Upper lobe of left lung (tissue), 6 donors: ENCODE measurements around the gene RNF150. TPM values are rescaled to one million over a fixed set of nuclear protein-coding genes. Genes with fewer than 3 reads are reported as not detected.
A peak's percentile ranks its signal among the peaks of the same experiment; 100 is the strongest.

Experiments
- ATAC-seq, 2 donors: fragments of 200-7000 bp; cut with Tn5 transposase; one replicate each; pipeline ENCODE4 v1.9.1; 2022; ENCODE audit warnings: mild to moderate bottlenecking in 2 of 2, moderate library complexity in 2 of 2; ENCODE audit not compliant: low FRiP score in 2 of 2
- DNase-seq, 2 donors: peaks; one replicate each; pipeline ENCODE4 v3.0.0-alpha.2; 2019 to 2020
- H3K27ac ChIP-seq, 4 donors: fragments of 200-600 bp; sonication (generic); one replicate each; pipeline ENCODE4 v1.5.1; 2016 to 2019
- H3K27me3 ChIP-seq, 4 donors: fragments of 200-600 bp; sonication (generic); one replicate each; pipeline ENCODE4 v1.5.1; 2017 to 2019
- H3K36me3 ChIP-seq, 4 donors: fragments of 200-600 bp; sonication (generic); one replicate each; pipeline ENCODE4 v1.5.1; 2016 to 2019
- H3K4me1 ChIP-seq, 4 donors: fragments of 200-600 bp; sonication (generic); one replicate each; pipeline ENCODE4 v1.5.1; 2018 to 2019
- H3K4me3 ChIP-seq, 4 donors: fragments of 200-600 bp; sonication (generic); one replicate each; pipeline ENCODE4 v1.5.1; 2017 to 2019; ENCODE audit warnings: mild to moderate bottlenecking in 2 of 4, moderate library complexity in 1 of 4
- H3K9me3 ChIP-seq, 4 donors: fragments of 200-600 bp; sonication (generic); one replicate each; pipeline ENCODE4 v1.5.1; 2018 to 2019
- EP300 ChIP-seq, 4 donors: sonication (generic); formaldehyde crosslinking; IDR thresholded peaks; one replicate each; pipeline ENCODE4 v1.5.1; 2017; ENCODE audit warnings: antibody characterized with exemption in 4 of 4, control low read depth in 2 of 4
- POLR2A ChIP-seq, 4 donors: fragments of 450-650 bp; IDR thresholded peaks; one replicate each; pipeline ENCODE4 v1.5.1; 2016 to 2017; ENCODE audit warnings: antibody characterized with exemption in 4 of 4, mild to moderate bottlenecking in 2 of 4
- POLR2AphosphoS5 ChIP-seq, 2 donors: sonication (generic); formaldehyde crosslinking; IDR thresholded peaks; one replicate each; pipeline ENCODE4 v1.5.1; 2017; ENCODE audit warnings: antibody characterized with exemption in 2 of 2
- WGBS, 2 donors: methylation state at CpG; one replicate each; pipeline ENCODE4 v1.1.5; 2017 to 2018; 5-methylcytosine and 5-hydroxymethylcytosine counted together
- total RNA-seq, 6 donors: library from RNA; depleted of rRNA in 4 of 6; stranded (reverse); fragments of >200 nt in 4 of 6; gene quantifications; one replicate each; pipeline versions ENCODE4 v1.1.0 to v1.2.1, GENCODE V29; 2016 to 2021
- TF ChIP-seq, protein P1 (sequence below), 6 experiments: fragments of 450-650 bp in 4 of 6; fragments of 200-600 bp in 2 of 6; sonication (generic) in 2 of 6; IDR thresholded peaks; one replicate each; pipeline ENCODE4 v1.5.1; 2016 to 2019; ENCODE audit warnings: antibody characterized with exemption in 6 of 6
- donor health status: DM: no; HTN: no; CAD: no; lungs with moderate emphysema.
- donor health status: DM: no; HTN: yes; CAD: no; lungs with severe emphysema.

The RNF150 gene
- total RNA-seq, 6 donors from 2014 or later = 0.46 to 2.1 (median 1.4) TPM

DNA sequence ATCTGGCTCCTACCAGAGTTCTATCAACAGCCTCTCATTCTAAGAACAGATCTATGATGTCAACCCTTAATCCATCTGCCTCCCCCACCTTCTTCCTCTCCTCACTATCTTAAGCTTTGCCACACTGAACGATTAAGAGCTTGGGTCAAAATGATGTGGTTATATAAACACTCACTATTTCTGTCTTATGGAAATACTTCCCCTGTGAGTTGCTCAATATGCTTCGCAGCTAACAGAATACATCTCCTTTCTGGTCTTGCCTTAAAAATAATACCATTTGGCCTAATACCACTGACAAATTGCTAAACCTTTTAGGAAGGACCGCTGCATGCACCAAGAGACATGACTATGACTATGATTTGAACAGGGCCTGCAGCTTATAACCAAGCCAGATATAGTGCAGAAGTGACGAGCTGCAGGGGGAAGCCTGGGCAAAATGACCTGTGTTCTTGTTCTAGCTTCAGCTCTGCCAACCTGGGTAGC, 130.9 kb downstream of the RNF150 start:
- ATAC-seq (peak in 1 of 2 donors; percentile 16), DNase-seq (no peak)
- H3K9me3 ChIP-seq = no peaks in the 10 kb centered on the region
- WGBS, 2 donors = 30 to 41% methylated on average over 4 of the region's 4 CpGs
- H3K4me3 ChIP-seq = no peak overlapping the region
- no peaks in the 10 kb centered on the region for H3K36me3 ChIP-seq
- TF ChIP-seq POLR2A (IDR thresholded peaks at IDR 0.05) (no peak), EP300 (IDR thresholded peaks at IDR 0.05) (no peak), POLR2AphosphoS5 (IDR thresholded peaks at IDR 0.05) (no peak)
- TF ChIP-seq, protein P1, sequence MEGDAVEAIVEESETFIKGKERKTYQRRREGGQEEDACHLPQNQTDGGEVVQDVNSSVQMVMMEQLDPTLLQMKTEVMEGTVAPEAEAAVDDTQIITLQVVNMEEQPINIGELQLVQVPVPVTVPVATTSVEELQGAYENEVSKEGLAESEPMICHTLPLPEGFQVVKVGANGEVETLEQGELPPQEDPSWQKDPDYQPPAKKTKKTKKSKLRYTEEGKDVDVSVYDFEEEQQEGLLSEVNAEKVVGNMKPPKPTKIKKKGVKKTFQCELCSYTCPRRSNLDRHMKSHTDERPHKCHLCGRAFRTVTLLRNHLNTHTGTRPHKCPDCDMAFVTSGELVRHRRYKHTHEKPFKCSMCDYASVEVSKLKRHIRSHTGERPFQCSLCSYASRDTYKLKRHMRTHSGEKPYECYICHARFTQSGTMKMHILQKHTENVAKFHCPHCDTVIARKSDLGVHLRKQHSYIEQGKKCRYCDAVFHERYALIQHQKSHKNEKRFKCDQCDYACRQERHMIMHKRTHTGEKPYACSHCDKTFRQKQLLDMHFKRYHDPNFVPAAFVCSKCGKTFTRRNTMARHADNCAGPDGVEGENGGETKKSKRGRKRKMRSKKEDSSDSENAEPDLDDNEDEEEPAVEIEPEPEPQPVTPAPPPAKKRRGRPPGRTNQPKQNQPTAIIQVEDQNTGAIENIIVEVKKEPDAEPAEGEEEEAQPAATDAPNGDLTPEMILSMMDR (IDR thresholded peaks at IDR 0.05) = no peak
- no peaks in the 10 kb centered on the region for H3K27me3 ChIP-seq
- H3K27ac ChIP-seq = no peak overlapping the region
- H3K4me1 ChIP-seq = peaks cover 0 to 10% (median 3%) of the 10 kb centered on the region in 4 donors

DNA sequence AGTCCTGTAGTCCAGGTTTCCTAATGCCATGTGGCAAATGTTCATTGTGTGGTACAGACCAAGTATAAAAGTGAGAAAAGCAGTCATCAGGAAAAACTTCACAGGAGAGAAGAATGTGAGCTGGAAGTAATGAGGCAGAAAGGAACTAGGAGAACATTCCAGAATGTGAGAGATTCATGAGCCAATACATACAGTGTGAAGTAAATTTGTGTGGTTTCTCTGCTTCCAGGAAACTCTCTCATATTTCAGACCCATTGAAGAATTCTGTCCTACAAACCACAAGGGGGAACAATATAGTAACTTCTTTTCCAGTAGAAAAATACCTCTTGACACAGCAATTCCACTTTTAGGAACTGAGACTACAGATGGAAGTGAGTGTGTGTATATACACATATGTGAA, 136.5 kb downstream of the RNF150 start:
- Histone ChIP-seq H3K9me3 (no peaks in the 10 kb centered on the region), H3K4me1 (no peaks in the 10 kb centered on the region), H3K36me3 (no peaks in the 10 kb centered on the region), H3K27ac (no peak overlapping the region), H3K4me3 (no peak overlapping the region), H3K27me3 (no peaks in the 10 kb centered on the region)
- DNase-seq = no peak
- ATAC-seq = no peak
- TF ChIP-seq POLR2AphosphoS5 (IDR thresholded peaks at IDR 0.05) = no peak
- TF ChIP-seq POLR2A (IDR thresholded peaks at IDR 0.05) = no peak
- TF ChIP-seq EP300 (IDR thresholded peaks at IDR 0.05) = no peak
- TF ChIP-seq, protein P1 (IDR thresholded peaks at IDR 0.05) = no peak

DNA sequence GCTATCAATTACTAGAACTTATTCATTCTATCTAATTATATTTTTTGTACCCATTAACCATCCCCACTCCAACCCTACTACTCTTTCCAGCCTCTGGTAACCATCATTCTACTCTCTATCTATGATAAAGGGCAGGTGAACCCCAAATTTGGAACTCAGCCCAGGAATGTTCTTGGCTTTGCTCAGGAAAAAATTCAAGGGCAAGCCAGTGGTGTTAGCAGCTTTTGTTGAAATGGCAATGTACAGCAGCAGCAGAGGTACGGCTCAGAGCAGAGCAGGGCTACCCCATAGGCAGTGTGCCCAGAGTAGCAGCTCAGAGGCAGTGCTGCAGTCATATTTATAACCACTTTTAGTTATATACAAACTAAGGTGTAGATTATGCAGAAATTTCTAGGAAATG, 138.2 kb downstream of the RNF150 start:
- Histone ChIP-seq H3K9me3 (no peaks in the 10 kb centered on the region), H3K4me3 (no peak overlapping the region), H3K27me3 (no peaks in the 10 kb centered on the region), H3K27ac (no peak overlapping the region), H3K4me1 (no peaks in the 10 kb centered on the region), H3K36me3 (no peaks in the 10 kb centered on the region)
- TF ChIP-seq EP300 (IDR thresholded peaks at IDR 0.05) (no peak), POLR2A (IDR thresholded peaks at IDR 0.05) (no peak), POLR2AphosphoS5 (IDR thresholded peaks at IDR 0.05) (no peak)
- TF ChIP-seq, protein P1 (IDR thresholded peaks at IDR 0.05) = no peak
- WGBS, 2 donors = 56 to 78% methylated on average over 1 of the region's 1 CpG
- ATAC-seq (no peak), DNase-seq (no peak)

DNA sequence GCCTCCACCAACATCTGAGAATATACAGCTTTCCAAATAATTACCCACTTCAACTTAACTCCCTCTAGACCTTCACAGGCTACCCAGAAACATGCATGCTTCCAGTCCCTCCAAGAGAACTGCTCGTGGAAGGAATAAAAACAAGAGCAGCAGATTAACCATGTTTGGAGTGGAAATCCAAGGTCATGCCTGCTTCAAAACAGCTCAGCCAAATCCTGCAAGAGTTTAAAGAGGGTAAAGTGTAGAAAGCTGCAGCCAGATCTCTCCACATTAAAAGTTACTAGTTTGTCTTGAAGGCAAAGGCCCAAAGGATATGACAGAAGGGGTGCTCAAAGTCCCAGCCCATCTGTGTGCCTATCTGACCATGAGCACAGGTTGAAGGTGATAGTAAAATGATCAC, 139.3 kb downstream of the RNF150 start:
- no peaks in the 10 kb centered on the region for H3K36me3 ChIP-seq
- DNase-seq = no peak
- no peaks in the 10 kb centered on the region for H3K27me3 ChIP-seq
- H3K4me1 ChIP-seq = no peaks in the 10 kb centered on the region
- TF ChIP-seq POLR2AphosphoS5 (IDR thresholded peaks at IDR 0.05) (no peak), POLR2A (IDR thresholded peaks at IDR 0.05) (no peak), EP300 (IDR thresholded peaks at IDR 0.05) (no peak)
- TF ChIP-seq, protein P1 (IDR thresholded peaks at IDR 0.05) = no peak
- H3K9me3 ChIP-seq = no peaks in the 10 kb centered on the region
- WGBS, 2 donors = 67 to 72% methylated on average over 1 of the region's 1 CpG
- ATAC-seq = no peak
- H3K27ac ChIP-seq = no peak overlapping the region
- H3K4me3 ChIP-seq = no peak overlapping the region

DNA sequence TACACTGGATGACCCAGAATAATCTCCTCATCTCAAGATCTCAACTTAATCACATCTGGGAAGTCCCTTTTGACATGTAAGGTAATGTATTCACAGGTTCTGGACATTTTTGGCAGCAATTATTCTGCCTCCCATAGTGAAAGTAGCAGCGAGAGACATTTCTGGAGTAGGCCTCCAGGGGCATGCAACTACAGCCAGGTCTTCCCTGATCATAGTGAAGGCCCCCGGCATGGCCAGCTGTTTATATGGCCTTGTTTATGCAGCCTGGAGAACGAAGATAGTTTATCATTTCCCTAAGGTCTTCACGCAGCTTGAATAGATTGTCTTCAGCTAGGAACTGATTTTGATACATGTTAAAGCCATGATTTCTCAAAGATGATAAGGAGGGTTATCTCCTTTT, 139.9 kb downstream of the RNF150 start:
- DNase-seq (no peak), ATAC-seq (no peak)
- Histone ChIP-seq H3K4me1 (no peaks in the 10 kb centered on the region), H3K27me3 (no peaks in the 10 kb centered on the region), H3K27ac (no peak overlapping the region), H3K36me3 (no peaks in the 10 kb centered on the region), H3K4me3 (no peak overlapping the region), H3K9me3 (no peaks in the 10 kb centered on the region)
- 76 to 86% methylated on average over 4 of the region's 4 CpGs for WGBS, 2 donors
- TF ChIP-seq POLR2A (IDR thresholded peaks at IDR 0.05) (no peak), POLR2AphosphoS5 (IDR thresholded peaks at IDR 0.05) (no peak), EP300 (IDR thresholded peaks at IDR 0.05) (no peak)
- TF ChIP-seq, protein P1 (IDR thresholded peaks at IDR 0.05) = no peak
